ENCODE results near the gene S100A9.

Gene S100A9

DNA sequence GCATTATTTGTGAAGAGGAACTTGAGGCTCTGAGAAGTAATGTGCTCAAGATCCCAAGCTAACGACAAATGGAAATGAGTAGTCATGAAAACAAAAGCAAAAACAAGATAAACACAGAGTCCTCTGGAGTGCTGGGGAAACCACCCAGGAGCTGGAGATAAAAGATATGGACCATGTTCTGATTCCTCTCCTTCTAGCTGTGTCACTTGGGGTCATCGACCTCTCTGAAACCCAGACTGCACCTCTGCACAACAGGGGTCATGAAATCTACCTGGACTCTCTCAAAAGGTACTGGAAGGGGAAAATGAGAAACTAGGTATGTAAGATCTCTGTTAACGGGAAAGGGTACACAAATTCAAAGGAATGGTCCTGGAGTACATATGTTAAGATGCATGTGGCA lies 15.5 kb upstream of the S100A9 start:
- H3K27me3 ChIP-seq (replicated peaks; ENCODE audit: control insufficient read depth, insufficient read depth, low read length): no peaks in the 10 kb centered on the region
- no peak for DNase-seq (ENCODE audit: extremely low read depth, insufficient read length)
- H3K36me3 ChIP-seq (ENCODE audit: control insufficient read depth, insufficient read depth, low read length): no peaks in the 10 kb centered on the region; the same call in 1 of the 2 replicates
- peak overlapping the region; percentile 15; the same call in 1 of the 2 replicates for H3K4me3 ChIP-seq (replicated peaks; ENCODE audit: low read depth, low read length)
- TF ChIP-seq, protein P1, sequence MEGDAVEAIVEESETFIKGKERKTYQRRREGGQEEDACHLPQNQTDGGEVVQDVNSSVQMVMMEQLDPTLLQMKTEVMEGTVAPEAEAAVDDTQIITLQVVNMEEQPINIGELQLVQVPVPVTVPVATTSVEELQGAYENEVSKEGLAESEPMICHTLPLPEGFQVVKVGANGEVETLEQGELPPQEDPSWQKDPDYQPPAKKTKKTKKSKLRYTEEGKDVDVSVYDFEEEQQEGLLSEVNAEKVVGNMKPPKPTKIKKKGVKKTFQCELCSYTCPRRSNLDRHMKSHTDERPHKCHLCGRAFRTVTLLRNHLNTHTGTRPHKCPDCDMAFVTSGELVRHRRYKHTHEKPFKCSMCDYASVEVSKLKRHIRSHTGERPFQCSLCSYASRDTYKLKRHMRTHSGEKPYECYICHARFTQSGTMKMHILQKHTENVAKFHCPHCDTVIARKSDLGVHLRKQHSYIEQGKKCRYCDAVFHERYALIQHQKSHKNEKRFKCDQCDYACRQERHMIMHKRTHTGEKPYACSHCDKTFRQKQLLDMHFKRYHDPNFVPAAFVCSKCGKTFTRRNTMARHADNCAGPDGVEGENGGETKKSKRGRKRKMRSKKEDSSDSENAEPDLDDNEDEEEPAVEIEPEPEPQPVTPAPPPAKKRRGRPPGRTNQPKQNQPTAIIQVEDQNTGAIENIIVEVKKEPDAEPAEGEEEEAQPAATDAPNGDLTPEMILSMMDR (IDR thresholded peaks at IDR 0.05; ENCODE audit: insufficient read depth, low read length, poor library complexity, severe bottlenecking): no peak

DNA sequence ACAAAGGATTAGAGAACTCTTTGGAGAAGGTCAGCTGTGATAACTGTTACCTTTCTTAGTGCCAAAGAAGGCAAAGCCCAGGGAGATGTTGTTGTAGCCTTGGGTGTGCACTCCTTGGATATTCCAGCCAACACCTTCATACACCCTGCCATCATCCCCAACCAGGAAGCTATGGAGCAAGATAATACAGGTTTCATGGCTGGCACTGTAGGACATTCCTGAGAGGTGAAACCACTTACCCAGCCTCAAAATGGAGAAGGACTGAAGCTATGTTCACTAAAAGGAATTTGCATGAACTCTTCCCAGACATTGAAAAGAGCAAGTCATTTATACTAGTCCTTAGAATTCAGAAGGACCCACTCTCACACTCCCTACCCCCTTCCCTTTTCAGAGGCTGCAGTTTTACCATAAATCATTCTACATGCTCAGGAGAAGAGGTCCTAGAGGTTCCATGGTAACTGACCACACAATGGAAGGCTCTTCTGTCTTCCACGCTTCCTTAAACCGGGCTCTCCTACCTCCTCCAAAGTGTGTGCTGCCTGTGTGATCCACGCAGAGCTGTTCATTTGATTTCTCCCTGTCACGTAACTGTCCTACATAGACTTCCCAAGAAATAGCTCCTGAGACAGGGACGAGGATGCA lies 14.5 kb upstream of the S100A9 start:
- Histone ChIP-seq H3K4me3 (replicated peaks; ENCODE audit: low read depth, low read length) (peak overlapping the region; percentile 25), H3K27me3 (replicated peaks; ENCODE audit: control insufficient read depth, insufficient read depth, low read length) (no peaks in the 10 kb centered on the region), H3K36me3 (ENCODE audit: control insufficient read depth, insufficient read depth, low read length) (no peaks in the 10 kb centered on the region; the same call in 1 of the 2 replicates)
- TF ChIP-seq, protein P1 (IDR thresholded peaks at IDR 0.05; ENCODE audit: insufficient read depth, low read length, poor library complexity, severe bottlenecking): no peak
- no peak for DNase-seq (ENCODE audit: extremely low read depth, insufficient read length)

DNA sequence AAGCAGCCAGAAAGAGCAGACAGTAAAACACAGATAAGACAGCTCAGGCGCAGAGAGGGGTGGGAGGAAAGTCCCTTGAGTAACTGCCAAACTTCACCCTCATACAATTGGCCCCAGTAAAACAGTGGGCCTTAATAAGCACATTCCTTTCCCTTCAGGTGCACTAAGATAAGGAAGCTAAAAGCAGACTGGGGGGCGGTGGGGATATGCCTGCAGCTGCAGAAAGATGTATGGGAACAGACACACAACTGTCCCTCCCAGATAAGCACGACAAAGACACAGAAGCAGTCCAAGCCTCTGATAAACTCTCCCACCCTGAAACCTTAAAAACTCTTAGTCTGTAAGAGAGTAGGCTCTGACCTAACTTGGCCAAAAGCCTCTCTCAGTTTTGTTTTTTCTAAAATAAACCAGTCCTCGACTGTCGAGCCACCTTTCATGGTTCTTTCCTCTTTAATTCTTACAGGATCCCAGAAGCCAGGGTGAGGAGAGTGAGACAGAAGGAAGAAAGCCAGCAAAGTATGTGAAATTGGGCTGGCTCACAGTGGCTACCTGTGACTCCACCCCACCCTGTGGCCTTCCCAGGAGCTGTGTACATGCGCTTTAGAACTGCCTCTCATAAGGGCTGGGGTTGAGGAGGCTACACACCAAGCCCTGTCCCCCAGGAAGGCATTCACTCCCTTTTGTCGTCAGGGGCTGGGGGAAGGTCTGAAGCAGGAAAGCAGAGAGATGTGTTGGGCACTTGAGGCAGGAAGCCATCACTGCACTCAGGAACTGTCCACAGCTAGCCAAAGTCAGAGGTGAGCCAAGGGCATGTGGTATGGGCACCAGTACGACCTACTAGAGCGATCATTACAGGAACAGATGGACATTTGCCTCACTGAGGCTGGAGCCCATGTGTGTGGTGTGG lies 13.6 kb upstream of the S100A9 start:
- H3K4me3 ChIP-seq (replicated peaks; ENCODE audit: low read depth, low read length): no peak overlapping the region
- no peak for DNase-seq (ENCODE audit: extremely low read depth, insufficient read length)
- H3K36me3 ChIP-seq (ENCODE audit: control insufficient read depth, insufficient read depth, low read length): no peaks in the 10 kb centered on the region
- TF ChIP-seq, protein P1 (IDR thresholded peaks at IDR 0.05; ENCODE audit: insufficient read depth, low read length, poor library complexity, severe bottlenecking): no peak
- no peaks in the 10 kb centered on the region for H3K27me3 ChIP-seq (replicated peaks; ENCODE audit: control insufficient read depth, insufficient read depth, low read length)

DNA sequence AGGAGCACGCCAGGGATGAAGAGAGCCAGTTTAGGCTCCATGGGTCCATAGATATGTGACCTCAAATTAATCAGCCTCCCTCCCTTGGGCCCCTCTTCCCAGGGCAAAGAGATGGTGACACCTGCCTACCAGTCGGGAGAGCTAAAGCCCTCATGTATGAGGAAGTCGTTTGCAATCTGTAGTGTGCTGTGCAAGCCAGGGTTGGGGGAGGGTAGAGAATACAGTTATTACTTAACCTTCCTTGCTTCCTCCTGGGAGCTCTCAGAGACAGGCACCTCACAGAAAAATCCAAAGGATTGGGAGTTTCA lies 13.0 kb upstream of the S100A9 start:
- TF ChIP-seq, protein P1 (IDR thresholded peaks at IDR 0.05; ENCODE audit: insufficient read depth, low read length, poor library complexity, severe bottlenecking): no peak
- no peak for DNase-seq (ENCODE audit: extremely low read depth, insufficient read length)

DNA sequence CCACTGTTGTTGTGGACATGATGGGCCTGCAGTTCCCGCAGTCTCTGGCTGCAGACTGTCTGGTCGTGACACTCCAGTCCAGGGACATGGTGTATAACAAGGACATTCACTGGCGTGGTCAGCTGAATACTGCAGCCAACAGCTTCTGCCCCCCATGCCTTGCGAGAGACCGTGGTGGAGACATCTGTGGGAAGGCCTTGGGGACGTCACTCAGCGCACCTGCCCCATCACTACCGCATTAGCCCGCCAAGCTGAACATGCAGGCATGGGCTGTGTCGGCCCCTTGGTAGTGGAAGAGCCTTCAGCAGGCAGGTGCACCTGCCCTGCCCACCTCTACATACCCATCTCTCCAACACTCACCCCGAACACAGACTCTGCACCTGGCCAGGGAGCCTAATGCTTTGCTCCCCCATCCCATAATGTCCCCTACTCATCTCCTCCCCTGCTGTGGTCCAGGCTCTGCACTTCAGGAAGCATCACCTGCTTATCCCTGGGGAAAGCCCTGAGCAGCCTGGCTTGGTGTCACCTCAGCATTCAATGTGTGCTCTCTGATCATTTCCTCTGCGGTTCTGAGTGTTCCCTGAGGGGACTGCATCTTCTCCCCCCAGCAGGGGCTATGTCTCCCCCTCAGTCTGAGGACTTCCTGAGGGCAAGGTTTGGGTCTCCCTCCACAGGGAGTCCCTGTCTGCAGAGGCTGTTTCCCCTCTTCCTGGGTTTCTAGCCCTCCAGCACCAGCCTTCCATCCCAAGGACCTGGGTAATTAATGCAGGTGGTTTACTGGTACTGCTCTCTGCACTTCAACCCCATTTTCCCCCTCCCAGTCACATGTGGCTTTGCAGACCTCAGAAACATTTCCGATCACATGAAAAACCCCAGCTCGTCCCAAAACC lies 12.2 kb upstream of the S100A9 start:
- TF ChIP-seq, protein P1 (IDR thresholded peaks at IDR 0.05; ENCODE audit: insufficient read depth, low read length, poor library complexity, severe bottlenecking): no peak
- Histone ChIP-seq H3K27me3 (replicated peaks; ENCODE audit: control insufficient read depth, insufficient read depth, low read length) (no peaks in the 10 kb centered on the region), H3K36me3 (ENCODE audit: control insufficient read depth, insufficient read depth, low read length) (no peaks in the 10 kb centered on the region), H3K4me3 (replicated peaks; ENCODE audit: low read depth, low read length) (no peak overlapping the region)
- DNase-seq (ENCODE audit: extremely low read depth, insufficient read length): peak; percentile 56

More for the DNA sequence above, 13.0 kb upstream of the S100A9 start:
- no peak overlapping the region for H3K4me3 ChIP-seq (replicated peaks; ENCODE audit: low read depth, low read length)
- no peaks in the 10 kb centered on the region for H3K36me3 ChIP-seq (ENCODE audit: control insufficient read depth, insufficient read depth, low read length)
- no peaks in the 10 kb centered on the region for H3K27me3 ChIP-seq (replicated peaks; ENCODE audit: control insufficient read depth, insufficient read depth, low read length)

Data from GM06990 (cell line).